ENCODE data around the gene MLXIP. TPM values are rescaled to one million over a fixed set of nuclear protein-coding genes. Genes with fewer than 3 reads are reported as not detected.

MLXIP gene
- total and polyA plus RNA-seq, 2 donors (not counting 3 experiments of a cell fraction or from before 2014, with no cell fraction given): 22.0 to 72.5 TPM

DNA sequence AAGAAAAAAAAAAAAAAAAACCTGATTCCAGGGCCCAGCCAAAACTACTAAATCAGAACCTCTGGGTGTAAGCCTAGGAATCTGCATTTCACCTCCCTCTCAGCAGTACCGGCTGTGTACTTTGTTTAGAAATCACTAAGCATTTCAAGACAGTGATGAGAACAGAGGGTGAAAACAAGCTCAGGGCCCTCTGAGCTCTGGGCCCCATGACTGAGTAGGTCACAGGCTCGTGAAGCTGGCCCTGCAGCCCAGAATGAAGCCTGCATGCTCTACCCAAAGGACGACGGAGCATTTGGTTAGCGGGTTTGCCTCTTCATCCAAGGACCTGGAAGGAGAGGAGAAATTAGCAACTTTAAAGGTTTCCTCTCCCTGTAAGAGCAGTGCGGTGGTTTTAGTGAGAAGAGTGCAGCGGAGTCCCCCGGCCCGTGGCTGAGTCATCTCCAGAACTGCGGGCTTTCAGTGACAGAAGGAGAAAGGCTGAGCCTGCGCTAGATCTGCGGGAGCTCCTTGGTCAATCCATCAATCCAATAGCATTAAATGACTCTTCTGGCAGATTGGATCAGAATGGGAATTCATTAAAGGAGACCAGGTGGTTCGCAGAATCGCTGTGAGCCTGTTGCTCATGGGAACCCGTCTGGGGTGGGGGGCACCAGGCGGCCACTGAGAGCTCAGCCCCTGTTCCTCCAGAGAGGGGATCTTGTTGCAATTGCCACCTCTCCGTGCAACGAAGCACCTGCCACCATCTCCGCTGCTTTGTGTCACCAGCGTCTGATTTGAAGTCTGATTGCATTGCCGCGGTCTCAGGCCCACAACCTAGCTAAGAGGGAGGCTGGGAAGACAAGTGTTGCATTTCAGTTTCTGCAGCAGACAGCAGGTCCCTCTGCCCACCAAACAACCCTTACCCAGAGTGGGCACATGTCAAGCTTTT lies 88.1 kb downstream of the MLXIP start:
- FAIRE-seq (no peak), DNase-seq (ENCODE audit: low read depth, low spot score) (no peak)
- TF ChIP-seq JUN (IDR thresholded peaks at IDR 0.05; ENCODE audit: borderline replicate concordance, insufficient read depth, insufficient read length, low read depth): no peak
- TF ChIP-seq MYC (IDR thresholded peaks at IDR 0.05; ENCODE audit: low read depth, low read length): no peak
- TF ChIP-seq POLR2A (IDR thresholded peaks at IDR 0.05; ENCODE audit: low read depth, low read length): no peak
- TF ChIP-seq, protein P1, sequence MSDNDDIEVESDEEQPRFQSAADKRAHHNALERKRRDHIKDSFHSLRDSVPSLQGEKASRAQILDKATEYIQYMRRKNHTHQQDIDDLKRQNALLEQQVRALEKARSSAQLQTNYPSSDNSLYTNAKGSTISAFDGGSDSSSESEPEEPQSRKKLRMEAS (IDR thresholded peaks at IDR 0.05; ENCODE audit: insufficient read depth, insufficient read length): no peak
- TF ChIP-seq, protein P2, sequence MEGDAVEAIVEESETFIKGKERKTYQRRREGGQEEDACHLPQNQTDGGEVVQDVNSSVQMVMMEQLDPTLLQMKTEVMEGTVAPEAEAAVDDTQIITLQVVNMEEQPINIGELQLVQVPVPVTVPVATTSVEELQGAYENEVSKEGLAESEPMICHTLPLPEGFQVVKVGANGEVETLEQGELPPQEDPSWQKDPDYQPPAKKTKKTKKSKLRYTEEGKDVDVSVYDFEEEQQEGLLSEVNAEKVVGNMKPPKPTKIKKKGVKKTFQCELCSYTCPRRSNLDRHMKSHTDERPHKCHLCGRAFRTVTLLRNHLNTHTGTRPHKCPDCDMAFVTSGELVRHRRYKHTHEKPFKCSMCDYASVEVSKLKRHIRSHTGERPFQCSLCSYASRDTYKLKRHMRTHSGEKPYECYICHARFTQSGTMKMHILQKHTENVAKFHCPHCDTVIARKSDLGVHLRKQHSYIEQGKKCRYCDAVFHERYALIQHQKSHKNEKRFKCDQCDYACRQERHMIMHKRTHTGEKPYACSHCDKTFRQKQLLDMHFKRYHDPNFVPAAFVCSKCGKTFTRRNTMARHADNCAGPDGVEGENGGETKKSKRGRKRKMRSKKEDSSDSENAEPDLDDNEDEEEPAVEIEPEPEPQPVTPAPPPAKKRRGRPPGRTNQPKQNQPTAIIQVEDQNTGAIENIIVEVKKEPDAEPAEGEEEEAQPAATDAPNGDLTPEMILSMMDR (IDR thresholded peaks at IDR 0.05; ENCODE audit: extremely low read depth in 1 of 2, insufficient read depth in 1 of 2, low read depth in 1 of 2, low read length in 2 of 2): no peak
- TF ChIP-seq GATA2 (IDR thresholded peaks at IDR 0.05; ENCODE audit: insufficient read depth, insufficient read length, low read depth, low read length): no peak
- no peak for TF ChIP-seq POLR2AphosphoS5 (IDR thresholded peaks at IDR 0.05; ENCODE audit: insufficient read depth, low read depth, low read length)
- no peak for TF ChIP-seq EZH2 (IDR thresholded peaks at IDR 0.05; ENCODE audit: borderline replicate concordance, low read depth, low read length, severe bottlenecking)
- TF ChIP-seq FOS (IDR thresholded peaks at IDR 0.05; ENCODE audit: borderline replicate concordance, insufficient read depth, low read length): no peak
- no peaks in the 10 kb centered on the region for H4K20me1 ChIP-seq (replicated peaks; ENCODE audit: control insufficient read depth, extremely low read depth, insufficient read depth, low read length)
- intact Hi-C loops (cut with micrococcal nuclease) (no loop called here), dilution Hi-C loops (cut with MboI; ENCODE audit: extremely low pct_ligation_motif_present, low sequenced_read_pairs) (no loop called here)
- H3K27me3 ChIP-seq (ENCODE audit: control insufficient read depth in 2 of 2, insufficient read depth in 2 of 2, low read length in 2 of 2): peaks cover 0 to 3% of the 10 kb centered on the region in 2 experiments
- H3K9me1 ChIP-seq (replicated peaks; ENCODE audit: control insufficient read depth, extremely low read depth, insufficient read depth, low read length): no peaks in the 10 kb centered on the region
- H3K27ac ChIP-seq (ENCODE audit: insufficient read depth, low read depth, low read length): no peak overlapping the region
- ChIA-PET CTCF (interaction anchor here (0.9 to 1.8 kb wide), 2 partner anchors 24 to 36 kb away, joined by 3 to 8 read pairs; no protein-coding TSS in a partner anchor), POLR2A (no interaction called here)
- no peaks in the 10 kb centered on the region for H3K4me1 ChIP-seq (ENCODE audit: control insufficient read depth, extremely low read depth, insufficient read depth, low read length)
- no peaks in the 10 kb centered on the region for H3K79me2 ChIP-seq (ENCODE audit: control insufficient read depth, insufficient read depth, low read length)
- H3K4me3 ChIP-seq (replicated peaks in 1 of 3; ENCODE audit: insufficient read depth in 1 of 3, low read depth in 1 of 3, low read length in 3 of 3): no peak overlapping the region
- H3K9me3 ChIP-seq (replicated peaks; ENCODE audit: control insufficient read depth, insufficient read depth, low read length): no peaks in the 10 kb centered on the region
- no peaks in the 10 kb centered on the region for H3K36me3 ChIP-seq (ENCODE audit: control insufficient read depth in 2 of 2, extremely low read depth in 1 of 2, insufficient read depth in 2 of 2, low read length in 2 of 2)
- H3K9ac ChIP-seq (replicated peaks; ENCODE audit: extremely low read depth, insufficient read depth, low read length): no peak overlapping the region
- no peak overlapping the region for H2AFZ ChIP-seq (ENCODE audit: low read depth, low read length)
- H3K4me2 ChIP-seq (ENCODE audit: insufficient read depth, low read length): no peak overlapping the region
- BruUV-seq (replicated peaks): no TSS peak

Measured in endothelial cell of umbilical vein (primary cell).